NCI-H2107 treated with DMSO at 0.1 percent for 48 hours (cell line): Measurements from ENCODE around the gene LIN37.
"Not testable (repeated sequence)": the region's sequence is repeated elsewhere in the genome, so short reads cannot be mapped to it uniquely, and the experiment has no call there.

Source experiments
- DNase-seq: peaks from one replicate; lab custom pipeline; 2025; ENCODE audit not compliant: unreplicated experiment; lab: John Stamatoyannopoulos, UW

The LIN37 gene

DNA sequence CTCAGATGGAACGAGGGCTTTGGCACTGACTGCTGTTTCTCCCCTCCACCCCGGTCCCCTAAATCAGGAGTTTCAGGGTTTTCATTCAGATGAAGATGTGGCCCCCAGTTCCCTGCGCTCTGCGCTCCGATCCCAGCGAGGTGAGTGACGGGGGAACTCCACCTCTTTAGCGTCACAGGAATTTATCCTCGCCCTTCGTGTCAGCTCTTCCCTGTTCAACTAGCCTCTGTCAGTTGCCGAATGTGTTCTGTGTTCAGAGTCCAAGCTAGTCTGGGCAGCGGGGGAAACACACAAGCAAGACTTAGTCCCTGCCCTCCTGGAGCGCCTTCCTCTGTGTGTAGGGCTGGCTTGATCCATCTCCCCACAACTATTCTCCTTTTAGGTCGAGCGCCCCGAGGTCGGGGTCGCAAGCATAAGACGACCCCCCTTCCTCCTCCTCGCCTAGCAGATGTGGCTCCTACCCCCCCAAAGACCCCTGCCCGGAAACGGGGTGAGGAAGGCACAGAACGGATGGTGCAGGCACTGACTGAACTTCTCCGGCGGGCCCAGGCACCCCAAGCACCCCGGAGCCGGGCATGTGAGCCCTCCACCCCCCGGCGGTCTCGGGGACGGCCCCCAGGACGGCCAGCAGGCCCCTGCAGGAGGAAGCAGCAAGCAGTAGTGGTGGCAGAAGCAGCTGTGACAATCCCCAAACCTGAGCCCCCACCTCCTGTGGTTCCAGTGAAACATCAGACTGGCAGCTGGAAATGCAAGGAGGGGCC, 28.8 kb upstream of the LIN37 start:
- DNase-seq = no peak

- DNase-seq = no peak
Measured at GRCh38 chr19:35720163-35720524, 28.2 kb upstream of the LIN37 start.

GRCh38 chr19:35720648-35721047, 27.7 kb upstream of the LIN37 start:
- no peak for DNase-seq

DNA sequence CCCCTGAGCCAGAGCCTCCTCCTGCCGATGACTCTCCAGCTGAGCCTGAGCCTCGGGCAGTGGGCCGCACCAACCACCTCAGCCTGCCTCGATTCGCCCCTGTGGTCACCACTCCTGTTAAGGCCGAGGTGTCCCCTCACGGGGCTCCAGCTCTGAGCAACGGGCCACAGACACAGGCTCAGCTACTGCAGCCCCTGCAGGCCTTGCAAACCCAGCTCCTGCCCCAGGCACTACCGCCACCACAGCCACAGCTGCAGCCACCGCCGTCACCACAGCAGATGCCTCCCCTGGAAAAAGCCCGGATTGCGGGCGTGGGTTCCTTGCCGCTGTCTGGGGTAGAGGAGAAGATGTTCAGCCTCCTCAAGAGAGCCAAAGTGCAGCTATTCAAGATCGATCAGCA, 27.0 kb upstream of the LIN37 start:
- DNase-seq = no peak

DNA sequence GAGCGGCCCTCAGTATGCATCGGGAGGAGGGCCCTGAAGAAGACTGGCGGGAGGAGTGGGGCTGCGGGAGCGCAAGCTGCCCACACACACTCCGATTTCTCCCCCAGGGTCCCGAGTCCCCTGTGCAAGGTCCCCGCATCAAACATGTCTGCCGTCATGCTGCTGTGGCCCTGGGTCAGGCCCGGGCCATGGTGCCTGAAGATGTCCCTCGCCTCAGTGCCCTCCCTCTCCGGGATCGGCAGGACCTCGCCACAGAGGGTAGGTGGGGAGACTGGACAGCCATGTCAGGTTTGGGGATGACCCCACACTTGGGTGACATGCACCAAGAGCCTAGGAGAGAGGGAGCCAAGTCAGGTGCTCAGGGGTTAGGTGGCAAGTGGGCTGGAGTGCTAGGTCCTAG, 25.9 kb upstream of the LIN37 start:
- DNase-seq = no peak

GRCh38 chr19:35722897-35723296, 25.5 kb upstream of the LIN37 start:
- DNase-seq = no peak

- no peak for DNase-seq
Measured at GRCh38 chr19:35723671-35724070, 24.7 kb upstream of the LIN37 start.

GRCh38 chr19:35724132-35724531, 24.2 kb upstream of the LIN37 start:
- DNase-seq = not testable (repeated sequence)

GRCh38 chr19:35724560-35724959, 23.8 kb upstream of the LIN37 start:
- no peak for DNase-seq

DNA sequence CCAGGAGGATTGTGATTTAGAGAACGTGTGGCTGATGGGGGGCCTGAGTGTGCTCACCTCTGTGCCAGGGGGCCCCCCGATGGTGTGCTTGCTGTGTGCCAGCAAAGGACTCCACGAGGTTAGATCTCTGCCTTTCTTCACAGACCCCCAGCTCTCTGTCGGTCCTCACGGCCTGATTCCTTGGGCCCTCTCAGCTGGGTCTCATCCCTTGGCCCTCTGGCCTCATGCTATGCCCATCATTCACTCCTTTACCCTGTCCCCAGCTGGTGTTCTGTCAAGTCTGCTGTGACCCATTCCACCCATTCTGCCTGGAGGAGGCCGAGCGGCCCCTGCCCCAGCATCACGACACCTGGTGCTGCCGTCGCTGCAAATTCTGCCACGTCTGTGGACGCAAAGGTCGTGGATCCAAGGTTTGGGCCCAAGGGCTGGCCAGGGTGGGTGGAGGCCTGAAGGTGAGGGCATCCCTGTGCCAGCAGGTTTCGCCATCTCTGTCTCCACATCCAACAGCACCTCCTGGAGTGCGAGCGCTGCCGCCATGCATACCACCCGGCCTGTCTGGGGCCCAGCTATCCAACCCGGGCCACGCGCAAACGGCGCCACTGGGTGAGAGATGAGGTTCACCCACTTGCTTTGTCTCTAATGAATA, 23.0 kb upstream of the LIN37 start:
- no peak for DNase-seq

DNA sequence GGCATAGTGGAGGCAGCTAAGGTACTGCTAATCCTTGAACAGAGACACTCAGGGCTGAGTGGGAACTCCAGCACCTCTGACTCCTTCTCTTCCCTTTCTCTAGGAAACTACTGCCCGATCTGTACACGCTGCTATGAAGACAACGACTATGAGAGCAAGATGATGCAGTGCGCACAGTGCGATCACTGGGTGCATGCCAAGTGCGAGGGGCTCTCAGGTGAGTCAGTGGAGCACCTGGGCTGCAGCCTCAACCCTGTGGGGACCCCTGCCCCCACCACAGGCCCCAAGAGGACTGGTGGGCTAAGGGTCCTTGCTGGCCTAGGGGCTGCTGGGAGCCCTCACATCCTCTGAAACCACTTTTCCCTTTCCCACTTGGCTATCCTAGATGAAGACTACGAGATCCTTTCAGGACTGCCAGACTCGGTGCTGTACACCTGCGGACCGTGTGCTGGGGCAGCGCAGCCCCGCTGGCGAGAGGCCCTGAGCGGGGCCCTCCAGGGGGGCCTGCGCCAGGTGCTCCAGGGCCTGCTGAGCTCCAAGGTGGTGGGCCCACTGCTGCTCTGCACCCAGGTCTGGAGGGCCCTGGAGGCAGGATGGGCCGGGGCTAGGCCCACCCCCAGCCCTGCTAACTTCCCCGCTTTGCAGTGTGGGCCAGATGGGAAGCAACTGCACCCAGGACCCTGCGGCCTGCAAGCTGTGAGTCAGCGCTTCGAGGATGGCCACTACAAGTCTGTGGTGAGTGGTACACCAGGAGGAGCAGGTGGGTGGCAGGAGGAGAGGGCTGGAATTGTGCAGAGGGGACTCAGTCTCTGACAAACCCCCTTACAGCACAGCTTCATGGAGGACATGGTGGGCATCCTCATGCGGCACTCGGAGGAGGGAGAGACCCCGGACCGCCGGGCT, 21.1 kb upstream of the LIN37 start:
- no peak for DNase-seq

DNA sequence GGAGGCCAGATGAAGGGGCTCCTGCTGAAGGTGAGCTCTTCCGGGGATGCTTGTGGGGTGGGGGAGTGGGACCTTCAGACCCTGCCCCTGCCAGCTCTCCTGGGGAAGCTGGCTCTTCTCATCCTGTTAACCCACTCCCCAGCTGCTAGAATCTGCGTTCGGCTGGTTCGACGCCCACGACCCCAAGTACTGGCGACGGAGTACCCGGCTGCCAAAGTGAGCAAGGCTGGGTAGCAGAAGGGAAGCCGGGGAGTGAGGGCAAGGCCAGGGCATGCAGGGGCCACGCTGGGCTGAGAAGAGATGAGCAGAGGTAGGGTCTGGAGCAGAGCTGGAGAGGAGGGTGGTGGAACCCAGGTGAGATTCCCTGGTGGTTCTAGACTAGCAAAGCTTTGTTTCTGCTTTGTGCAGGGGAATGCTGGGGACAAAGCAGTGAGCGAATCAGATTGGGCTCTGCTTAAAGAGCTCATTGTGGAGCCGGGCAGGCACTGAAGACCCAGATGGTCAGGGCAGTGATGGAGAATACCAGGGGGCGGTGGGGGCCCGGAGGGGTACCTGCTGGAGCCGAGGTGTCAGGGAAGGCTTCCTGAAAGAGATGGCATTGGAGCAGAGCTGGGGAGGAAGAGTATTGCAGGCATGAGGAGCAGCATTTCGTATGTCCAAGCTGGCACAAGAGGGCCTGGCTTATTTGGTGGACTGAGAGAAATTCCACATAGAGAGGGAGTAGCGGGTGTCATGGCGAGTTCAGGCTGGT, 20.2 kb upstream of the LIN37 start:
- DNase-seq = no peak

- DNase-seq = no peak
Measured at GRCh38 chr19:35729021-35729420, 19.4 kb upstream of the LIN37 start.

- DNase-seq = no peak
Measured at GRCh38 chr19:35729763-35730162, 18.6 kb upstream of the LIN37 start.

- no peak for DNase-seq
Measured at GRCh38 chr19:35730326-35730725, 18.1 kb upstream of the LIN37 start.

GRCh38 chr19:35731353-35731752, 17.0 kb upstream of the LIN37 start:
- no peak for DNase-seq

GRCh38 chr19:35731779-35732405, 16.5 kb upstream of the LIN37 start:
- no peak for DNase-seq

DNA sequence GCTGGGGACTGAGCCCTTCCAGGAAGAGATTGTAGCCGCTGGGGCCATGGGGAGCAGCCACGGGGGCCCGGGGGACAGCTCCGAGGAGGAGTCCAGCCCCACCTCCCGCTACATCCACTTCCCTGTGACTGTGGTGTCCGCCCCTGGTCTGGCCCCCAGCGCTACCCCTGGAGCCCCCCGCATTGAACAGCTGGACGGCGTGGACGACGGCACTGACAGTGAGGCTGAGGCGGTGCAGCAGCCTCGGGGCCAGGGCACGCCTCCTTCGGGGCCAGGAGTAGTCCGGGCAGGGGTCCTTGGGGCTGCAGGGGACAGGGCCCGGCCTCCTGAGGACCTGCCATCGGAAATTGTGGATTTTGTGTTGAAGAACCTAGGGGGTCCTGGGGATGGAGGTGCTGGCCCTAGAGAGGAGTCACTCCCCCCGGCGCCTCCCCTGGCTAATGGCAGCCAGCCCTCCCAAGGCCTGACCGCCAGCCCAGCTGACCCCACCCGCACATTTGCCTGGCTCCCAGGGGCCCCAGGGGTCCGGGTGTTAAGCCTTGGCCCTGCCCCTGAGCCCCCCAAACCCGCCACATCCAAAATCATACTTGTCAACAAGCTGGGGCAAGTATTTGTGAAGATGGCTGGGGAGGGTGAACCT, 15.7 kb upstream of the LIN37 start:
- no peak for DNase-seq

DNA sequence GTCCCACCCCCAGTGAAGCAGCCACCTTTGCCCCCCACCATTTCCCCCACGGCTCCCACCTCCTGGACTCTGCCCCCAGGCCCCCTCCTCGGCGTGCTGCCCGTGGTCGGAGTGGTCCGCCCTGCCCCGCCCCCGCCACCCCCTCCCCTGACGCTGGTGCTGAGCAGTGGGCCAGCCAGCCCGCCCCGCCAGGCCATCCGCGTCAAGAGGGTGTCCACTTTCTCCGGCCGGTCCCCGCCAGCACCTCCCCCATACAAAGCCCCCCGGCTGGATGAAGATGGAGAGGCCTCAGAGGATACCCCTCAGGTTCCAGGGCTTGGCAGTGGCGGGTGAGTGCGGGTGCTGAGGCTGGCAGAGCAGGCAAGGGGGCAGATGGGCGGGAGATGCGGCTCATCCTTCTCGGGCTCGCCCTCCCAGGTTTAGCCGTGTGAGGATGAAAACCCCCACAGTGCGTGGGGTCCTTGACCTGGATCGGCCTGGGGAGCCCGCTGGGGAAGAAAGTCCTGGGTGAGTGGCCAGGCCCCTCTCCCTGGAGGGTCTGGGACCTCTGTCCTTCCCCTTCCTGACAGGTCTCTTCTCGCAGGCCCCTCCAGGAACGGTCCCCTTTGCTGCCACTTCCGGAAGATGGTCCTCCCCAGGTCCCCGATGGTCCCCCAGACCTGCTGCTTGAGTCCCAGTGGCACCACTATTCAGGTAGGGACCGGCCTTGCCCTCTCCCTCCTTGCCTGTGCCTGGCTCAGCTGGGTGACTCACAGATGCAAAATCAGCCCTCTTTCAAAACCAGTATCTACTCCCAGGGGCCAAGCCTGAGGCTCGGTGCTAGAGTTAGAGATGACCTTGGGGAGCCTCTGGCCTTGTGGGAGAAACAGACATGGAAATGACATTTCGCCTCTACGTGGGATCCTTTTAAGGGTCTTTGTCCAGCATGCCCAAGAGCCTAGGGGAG, 14.9 kb upstream of the LIN37 start:
- no peak for DNase-seq
